Liver (tissue), 9 donors: ENCODE measurements around the gene FCN3. TPM values are rescaled to one million over a fixed set of nuclear protein-coding genes. Genes with fewer than 3 reads are reported as not detected.

ENCODE experiments used
- DNase-seq: peaks from one replicate; pipeline ENCODE4 v3.0.0-alpha.2; 2017; ENCODE audit warnings: low spot score
- H3K27ac ChIP-seq, 2 donors: one replicate each; pipeline ENCODE4 v1.7.0; 2013; ENCODE audit warnings: inconsistent platforms in 2 of 2, low read length in 2 of 2, control low read depth in 1 of 2, low read depth in 1 of 2, mild to moderate bottlenecking in 1 of 2
- H3K27me3 ChIP-seq, 4 donors: one replicate each; pipeline versions ENCODE4 v1.6.1 to v1.7.0; 2013; ENCODE audit warnings: low read length in 3 of 4, inconsistent platforms in 1 of 4, mild to moderate bottlenecking in 1 of 4, moderate library complexity in 1 of 4; ENCODE audit not compliant: control insufficient read depth in 4 of 4, insufficient read depth in 4 of 4
- H3K36me3 ChIP-seq, 4 donors: one replicate each; pipeline versions ENCODE4 v1.6.1 to v1.7.0; 2013; ENCODE audit warnings: low read length in 3 of 4, mild to moderate bottlenecking in 3 of 4, low read depth in 1 of 4, moderate library complexity in 1 of 4; ENCODE audit not compliant: control insufficient read depth in 4 of 4, insufficient read depth in 3 of 4
- H3K4me1 ChIP-seq, 4 donors: one replicate each; pipeline versions ENCODE4 v1.6.1 to v1.7.0; 2013; ENCODE audit warnings: low read length in 3 of 4, mild to moderate bottlenecking in 3 of 4, moderate library complexity in 1 of 4; ENCODE audit not compliant: control insufficient read depth in 4 of 4, insufficient read depth in 4 of 4
- H3K4me3 ChIP-seq, 3 donors: one replicate each; pipeline versions ENCODE4 v1.6.1 to v1.7.0; 2013; ENCODE audit warnings: low read length in 3 of 3, control low read depth in 1 of 3, low read depth in 1 of 3, mild to moderate bottlenecking in 1 of 3
- H3K9ac ChIP-seq, 2 donors: one replicate each; pipeline ENCODE4 v1.7.0; 2013; ENCODE audit warnings: low read length in 2 of 2, mild to moderate bottlenecking in 2 of 2, moderate library complexity in 2 of 2, control low read depth in 1 of 2, low read depth in 1 of 2
- H3K9me3 ChIP-seq, 4 donors: one replicate each; pipeline versions ENCODE4 v1.6.1 to v1.7.0; 2013; ENCODE audit warnings: low read length in 3 of 4; ENCODE audit not compliant: control insufficient read depth in 4 of 4
- ATF3 ChIP-seq: IDR thresholded peaks from 2 replicates; pipeline ENCODE4 v1.6.1; 2016; ENCODE audit warnings: antibody characterized with exemption
- FOXA1 ChIP-seq: IDR thresholded peaks from 2 replicates; pipeline ENCODE4 v1.6.1; 2016; ENCODE audit warnings: antibody characterized with exemption
- FOXA2 ChIP-seq: IDR thresholded peaks from 2 replicates; pipeline ENCODE4 v1.6.1; 2016; ENCODE audit warnings: antibody characterized with exemption
- GABPA ChIP-seq, 2 donors: IDR thresholded peaks in 1 of 2; conservative IDR thresholded peaks in 1 of 2; 2 replicates each; pipeline ENCODE4 v1.6.1; 2016; ENCODE audit warnings: antibody characterized with exemption in 2 of 2, mild to moderate bottlenecking in 1 of 2, moderate library complexity in 1 of 2
- HNF4A ChIP-seq, 2 donors: conservative IDR thresholded peaks; 2 replicates each; pipeline ENCODE4 v1.6.1; 2016; ENCODE audit warnings: antibody characterized with exemption in 2 of 2, mild to moderate bottlenecking in 2 of 2
- HNF4G ChIP-seq: IDR thresholded peaks from 2 replicates; pipeline ENCODE4 v1.6.1; 2016; ENCODE audit warnings: antibody characterized with exemption
- JUND ChIP-seq, 2 donors: IDR thresholded peaks; 2 replicates each; pipeline ENCODE4 v1.6.1; 2016; ENCODE audit warnings: antibody characterized with exemption in 2 of 2
- NR2F2 ChIP-seq: IDR thresholded peaks from 2 replicates; pipeline ENCODE4 v1.6.1; 2016; ENCODE audit warnings: antibody characterized with exemption
- RAD21 ChIP-seq, 2 donors: IDR thresholded peaks; 2 replicates each; pipeline ENCODE4 v1.6.1; 2016; ENCODE audit warnings: antibody characterized with exemption in 2 of 2, mild to moderate bottlenecking in 2 of 2
- RXRA ChIP-seq, 2 donors: IDR thresholded peaks; 2 replicates each; pipeline ENCODE4 v1.6.1; 2017 to 2018; ENCODE audit warnings: antibody characterized with exemption in 2 of 2, mild to moderate bottlenecking in 1 of 2
- SP1 ChIP-seq: IDR thresholded peaks from 2 replicates; pipeline ENCODE4 v1.6.1; 2018; ENCODE audit warnings: antibody characterized with exemption, mild to moderate bottlenecking
- TAF1 ChIP-seq: conservative IDR thresholded peaks from 2 replicates; pipeline ENCODE4 v1.6.1; 2016; ENCODE audit warnings: antibody characterized with exemption, mild to moderate bottlenecking
- YY1 ChIP-seq: IDR thresholded peaks from 2 replicates; pipeline ENCODE4 v1.6.1; 2016; ENCODE audit warnings: antibody characterized with exemption, mild to moderate bottlenecking
- WGBS: extraction: QIAGEN DNeasy Blood & Tissue Kit; methylation state at CpG from one replicate; pipeline ENCODE4 v1.1.7; 2013; 5-methylcytosine and 5-hydroxymethylcytosine counted together
- polyA plus RNA-seq, 2 donors: library from polyadenylated mRNA; stranded (reverse) in 1 of 2; unstranded in 1 of 2; fragments of 200-250 nt in 1 of 2; fragments of >200 nt in 1 of 2; fragmentation: Nextera tagmentation in 1 of 2; extraction: Ambion mirVana in 1 of 2; gene quantifications; one replicate each; pipeline versions ENCODE4 v1.2.1 to v1.2.3, GENCODE V29; 2013 to 2015
- total RNA-seq, 2 donors: library from RNA; depleted of rRNA; stranded (reverse); fragments of >200 nt; gene quantifications; one replicate each; pipeline ENCODE4 v1.2.3, GENCODE V29; 2014
- TF ChIP-seq, protein P1 (sequence below): IDR thresholded peaks from 2 replicates; pipeline ENCODE4 v1.6.1; 2016; ENCODE audit warnings: antibody characterized with exemption
- TF ChIP-seq, protein P2 (sequence below): IDR thresholded peaks from 2 replicates; pipeline ENCODE4 v1.6.1; 2016; ENCODE audit warnings: antibody characterized with exemption
- TF ChIP-seq, protein P3 (sequence below): fragments of 150-350 bp; IDR thresholded peaks from 2 replicates; pipeline ENCODE4 v1.5.1; 2017; ENCODE audit warnings: improper control_type of control experiment, low read depth, low read length; ENCODE audit not compliant: missing input control
- TF ChIP-seq, protein P4 (sequence below): IDR thresholded peaks from 2 replicates; pipeline ENCODE4 v1.6.1; 2016; ENCODE audit warnings: antibody characterized with exemption, mild to moderate bottlenecking
- donor health status: healthy.
- donor health status: healthy.
- donor health status: healthy.
- donor health status: healthy.
- donor health status: healthy.

The FCN3 gene
- total and polyA plus RNA-seq, 4 donors, result 87.3 to 310 (median 137) TPM

- no peak for DNase-seq
- no peaks in the 10 kb centered on the region for H3K27me3 ChIP-seq
- H3K9me3 ChIP-seq, result no peaks in the 10 kb centered on the region
- H3K4me3 ChIP-seq, result no peak overlapping the region
- no peaks in the 10 kb centered on the region for H3K36me3 ChIP-seq
- TF ChIP-seq ATF3 (no peak), RXRA (IDR thresholded peaks at IDR 0.05) (no peak), GABPA (IDR thresholded peaks at IDR 0.05 in 1 of 2, conservative IDR thresholded peaks at IDR 0.05 in 1 of 2) (no peak), HNF4G (no peak), HNF4A (conservative IDR thresholded peaks at IDR 0.05) (no peak), TAF1 (no peak), SP1 (no peak), YY1 (no peak), RAD21 (IDR thresholded peaks at IDR 0.05) (no peak), FOXA1 (no peak), NR2F2 (no peak), FOXA2 (no peak), JUND (IDR thresholded peaks at IDR 0.05) (no peak)
- TF ChIP-seq, protein P1, sequence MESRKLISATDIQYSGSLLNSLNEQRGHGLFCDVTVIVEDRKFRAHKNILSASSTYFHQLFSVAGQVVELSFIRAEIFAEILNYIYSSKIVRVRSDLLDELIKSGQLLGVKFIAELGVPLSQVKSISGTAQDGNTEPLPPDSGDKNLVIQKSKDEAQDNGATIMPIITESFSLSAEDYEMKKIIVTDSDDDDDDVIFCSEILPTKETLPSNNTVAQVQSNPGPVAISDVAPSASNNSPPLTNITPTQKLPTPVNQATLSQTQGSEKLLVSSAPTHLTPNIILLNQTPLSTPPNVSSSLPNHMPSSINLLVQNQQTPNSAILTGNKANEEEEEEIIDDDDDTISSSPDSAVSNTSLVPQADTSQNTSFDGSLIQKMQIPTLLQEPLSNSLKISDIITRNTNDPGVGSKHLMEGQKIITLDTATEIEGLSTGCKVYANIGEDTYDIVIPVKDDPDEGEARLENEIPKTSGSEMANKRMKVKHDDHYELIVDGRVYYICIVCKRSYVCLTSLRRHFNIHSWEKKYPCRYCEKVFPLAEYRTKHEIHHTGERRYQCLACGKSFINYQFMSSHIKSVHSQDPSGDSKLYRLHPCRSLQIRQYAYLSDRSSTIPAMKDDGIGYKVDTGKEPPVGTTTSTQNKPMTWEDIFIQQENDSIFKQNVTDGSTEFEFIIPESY, result no peak
- TF ChIP-seq, protein P2, sequence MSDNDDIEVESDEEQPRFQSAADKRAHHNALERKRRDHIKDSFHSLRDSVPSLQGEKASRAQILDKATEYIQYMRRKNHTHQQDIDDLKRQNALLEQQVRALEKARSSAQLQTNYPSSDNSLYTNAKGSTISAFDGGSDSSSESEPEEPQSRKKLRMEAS, result no peak
- TF ChIP-seq, protein P3, sequence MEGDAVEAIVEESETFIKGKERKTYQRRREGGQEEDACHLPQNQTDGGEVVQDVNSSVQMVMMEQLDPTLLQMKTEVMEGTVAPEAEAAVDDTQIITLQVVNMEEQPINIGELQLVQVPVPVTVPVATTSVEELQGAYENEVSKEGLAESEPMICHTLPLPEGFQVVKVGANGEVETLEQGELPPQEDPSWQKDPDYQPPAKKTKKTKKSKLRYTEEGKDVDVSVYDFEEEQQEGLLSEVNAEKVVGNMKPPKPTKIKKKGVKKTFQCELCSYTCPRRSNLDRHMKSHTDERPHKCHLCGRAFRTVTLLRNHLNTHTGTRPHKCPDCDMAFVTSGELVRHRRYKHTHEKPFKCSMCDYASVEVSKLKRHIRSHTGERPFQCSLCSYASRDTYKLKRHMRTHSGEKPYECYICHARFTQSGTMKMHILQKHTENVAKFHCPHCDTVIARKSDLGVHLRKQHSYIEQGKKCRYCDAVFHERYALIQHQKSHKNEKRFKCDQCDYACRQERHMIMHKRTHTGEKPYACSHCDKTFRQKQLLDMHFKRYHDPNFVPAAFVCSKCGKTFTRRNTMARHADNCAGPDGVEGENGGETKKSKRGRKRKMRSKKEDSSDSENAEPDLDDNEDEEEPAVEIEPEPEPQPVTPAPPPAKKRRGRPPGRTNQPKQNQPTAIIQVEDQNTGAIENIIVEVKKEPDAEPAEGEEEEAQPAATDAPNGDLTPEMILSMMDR, result no peak
- TF ChIP-seq, protein P4, sequence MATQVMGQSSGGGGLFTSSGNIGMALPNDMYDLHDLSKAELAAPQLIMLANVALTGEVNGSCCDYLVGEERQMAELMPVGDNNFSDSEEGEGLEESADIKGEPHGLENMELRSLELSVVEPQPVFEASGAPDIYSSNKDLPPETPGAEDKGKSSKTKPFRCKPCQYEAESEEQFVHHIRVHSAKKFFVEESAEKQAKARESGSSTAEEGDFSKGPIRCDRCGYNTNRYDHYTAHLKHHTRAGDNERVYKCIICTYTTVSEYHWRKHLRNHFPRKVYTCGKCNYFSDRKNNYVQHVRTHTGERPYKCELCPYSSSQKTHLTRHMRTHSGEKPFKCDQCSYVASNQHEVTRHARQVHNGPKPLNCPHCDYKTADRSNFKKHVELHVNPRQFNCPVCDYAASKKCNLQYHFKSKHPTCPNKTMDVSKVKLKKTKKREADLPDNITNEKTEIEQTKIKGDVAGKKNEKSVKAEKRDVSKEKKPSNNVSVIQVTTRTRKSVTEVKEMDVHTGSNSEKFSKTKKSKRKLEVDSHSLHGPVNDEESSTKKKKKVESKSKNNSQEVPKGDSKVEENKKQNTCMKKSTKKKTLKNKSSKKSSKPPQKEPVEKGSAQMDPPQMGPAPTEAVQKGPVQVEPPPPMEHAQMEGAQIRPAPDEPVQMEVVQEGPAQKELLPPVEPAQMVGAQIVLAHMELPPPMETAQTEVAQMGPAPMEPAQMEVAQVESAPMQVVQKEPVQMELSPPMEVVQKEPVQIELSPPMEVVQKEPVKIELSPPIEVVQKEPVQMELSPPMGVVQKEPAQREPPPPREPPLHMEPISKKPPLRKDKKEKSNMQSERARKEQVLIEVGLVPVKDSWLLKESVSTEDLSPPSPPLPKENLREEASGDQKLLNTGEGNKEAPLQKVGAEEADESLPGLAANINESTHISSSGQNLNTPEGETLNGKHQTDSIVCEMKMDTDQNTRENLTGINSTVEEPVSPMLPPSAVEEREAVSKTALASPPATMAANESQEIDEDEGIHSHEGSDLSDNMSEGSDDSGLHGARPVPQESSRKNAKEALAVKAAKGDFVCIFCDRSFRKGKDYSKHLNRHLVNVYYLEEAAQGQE, result no peak
- no peak overlapping the region for H3K27ac ChIP-seq
- 55% methylated on average over 19 of the region's 19 CpGs for WGBS
- H3K4me1 ChIP-seq, result peaks cover 0 to 12% (median 2%) of the 10 kb centered on the region in 4 donors
- H3K9ac ChIP-seq, result no peak overlapping the region
Measured at GRCh38 chr1:27399251-27400025, 24.8 kb upstream of the FCN3 start.
